ENCODE data around the gene INTS7.

Gene INTS7

GRCh38 chr1:212035123-212035834, at the start of gene INTS7, which contains the start of gene DTL:
Gene INTS7 (minus strand): TSS chr1:212035557. CDS start chr1:212035437, 120 bp downstream.
Gene DTL (plus strand): TSS chr1:212035748. CDS start chr1:212035891, 143 bp downstream.
- peak; percentile 85 to 97 (median 95) for DNase-seq

GRCh38 chr1:212082765-212083406, 47.5 kb upstream of the INTS7 start:
- no peak for DNase-seq

- no peak for DNase-seq
Observed at GRCh38 chr1:212078826-212079225, 43.5 kb upstream of the INTS7 start.

GRCh38 chr1:212077028-212077427, 41.7 kb upstream of the INTS7 start:
- DNase-seq, result no peak

- DNase-seq, result no peak
Observed at GRCh38 chr1:212074856-212075255, 39.5 kb upstream of the INTS7 start.

- no peak for DNase-seq
Observed at GRCh38 chr1:212074313-212074712, 39.0 kb upstream of the INTS7 start.

- no peak for DNase-seq
Observed at GRCh38 chr1:212073490-212073889, 38.1 kb upstream of the INTS7 start.

- DNase-seq, result no peak
Observed at GRCh38 chr1:212072047-212072446, 36.7 kb upstream of the INTS7 start.

- no peak for DNase-seq
Observed at GRCh38 chr1:212070720-212071302, 35.5 kb upstream of the INTS7 start.

GRCh38 chr1:212067787-212068186, 32.4 kb upstream of the INTS7 start:
- DNase-seq, result no peak

GRCh38 chr1:212062832-212063438, 27.6 kb upstream of the INTS7 start:
- DNase-seq, result no peak

- DNase-seq, result no peak
Observed at GRCh38 chr1:212060632-212061472, 25.5 kb upstream of the INTS7 start.

GRCh38 chr1:212055333-212055732, 20.0 kb upstream of the INTS7 start:
- DNase-seq, result no peak

- no peak for DNase-seq
Observed at GRCh38 chr1:212053993-212054392, 18.6 kb upstream of the INTS7 start.

- DNase-seq, result no peak
Observed at GRCh38 chr1:212045981-212046380, 10.6 kb upstream of the INTS7 start.

- no peak for DNase-seq
Observed at GRCh38 chr1:212044851-212045250, 9.5 kb upstream of the INTS7 start.

GRCh38 chr1:212042436-212042835, 7.1 kb upstream of the INTS7 start:
- DNase-seq, result no peak

- DNase-seq, result no peak
Observed at GRCh38 chr1:212040629-212041412, 5.5 kb upstream of the INTS7 start.

- no peak for DNase-seq
Observed at GRCh38 chr1:212039622-212040021, 4.3 kb upstream of the INTS7 start.

- no peak for DNase-seq
Observed at GRCh38 chr1:212037900-212038299, 2.5 kb upstream of the INTS7 start.

- DNase-seq, result no peak
Observed at GRCh38 chr1:212035835-212036605, 663 bp upstream of the INTS7 start.
